Nephron progenitor cell (in vitro differentiated cells): Measurements from ENCODE around the gene PDE4A.
A peak's percentile ranks its signal among the peaks of the same experiment; 100 is the strongest.

Experiments used
- DNase-seq: peaks from one replicate; pipeline ENCODE4 v3.0.0; 2021
- H3K27ac Mint-ChIP-seq: 2 replicates; pipeline ENCODE4 v1.8.0; 2021; ENCODE audit warnings: mild to moderate bottlenecking, moderate library complexity, mixed read lengths
- H3K27me3 Mint-ChIP-seq: 2 replicates; pipeline ENCODE4 v1.8.0; 2021; ENCODE audit warnings: mild to moderate bottlenecking, low read depth, mixed read lengths; ENCODE audit not compliant: poor library complexity
- H3K36me3 Mint-ChIP-seq: 2 replicates; pipeline ENCODE4 v1.8.0; 2021; ENCODE audit warnings: low read depth, mixed read lengths
- H3K4me1 Mint-ChIP-seq: 2 replicates; pipeline ENCODE4 v1.8.0; 2021; ENCODE audit warnings: mixed read lengths
- H3K4me3 Mint-ChIP-seq: 2 replicates; pipeline ENCODE4 v1.8.0; 2021; ENCODE audit warnings: mild to moderate bottlenecking, moderate library complexity, mixed read lengths
- H3K9me3 Mint-ChIP-seq: 2 replicates; pipeline ENCODE4 v1.8.0; 2021; ENCODE audit warnings: mild to moderate bottlenecking, moderate library complexity, mixed read lengths
- CTCF ChIP-seq: fragments of 200-600 bp; sonication (generic); IDR thresholded peaks from 2 replicates; pipeline ENCODE4 v1.5.0; 2021; ENCODE audit warnings: antibody characterized with exemption

PDE4A gene

DNA sequence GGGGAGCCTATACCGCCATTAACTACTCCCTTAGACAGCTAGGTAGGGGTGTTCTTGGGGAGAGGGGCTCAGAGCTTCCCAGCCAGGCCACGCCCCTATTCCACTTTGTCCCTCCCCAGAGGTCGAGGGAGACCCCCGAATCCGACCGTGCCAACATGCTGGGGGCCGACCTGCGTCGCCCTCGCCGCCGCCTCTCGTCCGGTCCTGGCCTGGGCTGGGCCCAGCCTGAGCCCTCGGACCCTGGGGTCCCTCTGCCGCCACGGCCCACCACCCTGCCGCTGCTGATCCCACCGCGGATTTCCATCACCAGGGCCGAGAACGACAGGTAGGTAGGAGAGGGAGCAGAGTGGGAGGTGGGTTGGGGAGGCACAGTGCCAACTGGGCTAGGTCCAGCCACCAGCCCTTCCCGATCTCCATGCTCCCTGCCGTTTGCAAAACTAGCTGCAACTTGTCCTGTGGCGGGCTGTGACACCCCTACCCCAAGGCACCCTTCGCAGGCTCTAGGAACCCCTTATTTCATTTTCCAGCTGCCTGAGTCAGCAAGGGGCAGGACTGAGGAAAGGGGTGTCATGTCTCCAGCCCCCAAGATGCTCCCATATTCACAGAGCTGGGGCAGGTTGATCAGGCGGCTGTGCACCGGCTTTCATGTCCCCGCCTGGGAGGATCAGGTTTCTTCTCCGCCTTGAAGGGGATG is 2.6 kb upstream of the PDE4A start:
- Mint-ChIP-seq H3K27ac (no peak overlapping the region), H3K27me3 (peaks cover 86% of the 10 kb centered on the region), H3K4me3 (peak overlapping the region; percentile 72), H3K9me3 (peaks cover 14% of the 10 kb centered on the region), H3K36me3 (no peaks in the 10 kb centered on the region), H3K4me1 (peaks cover 45% of the 10 kb centered on the region)
- peak; percentile 61 for DNase-seq
- no peak for TF ChIP-seq CTCF

DNA sequence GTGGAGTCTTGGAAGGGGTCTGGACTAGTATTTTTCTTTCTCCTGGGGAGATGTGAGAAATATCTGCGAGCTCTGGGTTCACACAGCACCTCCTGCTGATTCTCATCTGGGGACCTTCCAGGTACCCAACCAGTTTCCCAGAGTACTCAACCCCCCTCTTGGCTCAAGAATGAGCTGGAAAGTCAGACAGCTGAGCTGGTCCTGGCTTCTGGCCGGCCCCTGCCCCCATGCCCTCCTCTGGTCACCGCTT is 2.2 kb upstream of the PDE4A start:
- no peak for TF ChIP-seq CTCF
- H3K36me3 Mint-ChIP-seq, result no peaks in the 10 kb centered on the region
- peaks cover 14% of the 10 kb centered on the region for H3K9me3 Mint-ChIP-seq
- no peak overlapping the region for H3K27ac Mint-ChIP-seq
- no peak for DNase-seq
- H3K4me3 Mint-ChIP-seq, result peak overlapping the region; percentile 72
- H3K27me3 Mint-ChIP-seq, result peaks cover 87% of the 10 kb centered on the region
- peaks cover 45% of the 10 kb centered on the region for H3K4me1 Mint-ChIP-seq

GRCh38 chr19:10418485-10419199 is 1.7 kb upstream of the PDE4A start:
- H3K4me3 Mint-ChIP-seq, result peak overlapping the region; percentile 72
- H3K4me1 Mint-ChIP-seq, result peaks cover 45% of the 10 kb centered on the region
- H3K36me3 Mint-ChIP-seq, result no peaks in the 10 kb centered on the region
- DNase-seq, result peak; percentile 51
- H3K27ac Mint-ChIP-seq, result no peak overlapping the region
- peaks cover 14% of the 10 kb centered on the region for H3K9me3 Mint-ChIP-seq
- TF ChIP-seq CTCF, result no peak
- H3K27me3 Mint-ChIP-seq, result peaks cover 87% of the 10 kb centered on the region

DNA sequence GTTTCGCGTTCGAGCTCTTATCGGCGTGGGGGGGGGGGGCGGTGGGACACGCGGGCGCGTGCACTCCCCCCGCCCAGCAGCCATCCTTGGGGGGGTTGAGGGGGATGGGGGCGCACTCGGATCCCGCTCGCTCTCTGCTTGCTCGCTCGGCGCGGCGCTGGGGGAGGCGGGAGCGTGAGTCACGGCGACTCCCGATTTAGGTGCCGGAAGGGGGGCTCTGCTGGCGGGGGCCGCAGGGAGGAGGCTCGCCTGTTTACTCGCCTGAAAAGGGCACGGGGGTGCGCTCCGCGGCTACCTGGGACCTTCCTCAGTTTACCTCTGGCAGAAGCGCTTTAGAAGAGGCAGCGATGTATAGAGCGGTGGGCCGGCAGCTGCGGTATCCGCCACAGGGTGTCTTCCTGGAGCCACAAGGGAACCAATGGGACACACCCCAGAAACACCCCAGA is 1.1 kb upstream of the PDE4A start:
- H3K36me3 Mint-ChIP-seq, result no peaks in the 10 kb centered on the region
- peak; percentile 42 for DNase-seq
- H3K27ac Mint-ChIP-seq, result no peak overlapping the region
- peak overlapping the region; percentile 89 for H3K4me3 Mint-ChIP-seq
- peaks cover 90% of the 10 kb centered on the region for H3K27me3 Mint-ChIP-seq
- peaks cover 14% of the 10 kb centered on the region for H3K9me3 Mint-ChIP-seq
- peaks cover 45% of the 10 kb centered on the region for H3K4me1 Mint-ChIP-seq
- no peak for TF ChIP-seq CTCF

DNA sequence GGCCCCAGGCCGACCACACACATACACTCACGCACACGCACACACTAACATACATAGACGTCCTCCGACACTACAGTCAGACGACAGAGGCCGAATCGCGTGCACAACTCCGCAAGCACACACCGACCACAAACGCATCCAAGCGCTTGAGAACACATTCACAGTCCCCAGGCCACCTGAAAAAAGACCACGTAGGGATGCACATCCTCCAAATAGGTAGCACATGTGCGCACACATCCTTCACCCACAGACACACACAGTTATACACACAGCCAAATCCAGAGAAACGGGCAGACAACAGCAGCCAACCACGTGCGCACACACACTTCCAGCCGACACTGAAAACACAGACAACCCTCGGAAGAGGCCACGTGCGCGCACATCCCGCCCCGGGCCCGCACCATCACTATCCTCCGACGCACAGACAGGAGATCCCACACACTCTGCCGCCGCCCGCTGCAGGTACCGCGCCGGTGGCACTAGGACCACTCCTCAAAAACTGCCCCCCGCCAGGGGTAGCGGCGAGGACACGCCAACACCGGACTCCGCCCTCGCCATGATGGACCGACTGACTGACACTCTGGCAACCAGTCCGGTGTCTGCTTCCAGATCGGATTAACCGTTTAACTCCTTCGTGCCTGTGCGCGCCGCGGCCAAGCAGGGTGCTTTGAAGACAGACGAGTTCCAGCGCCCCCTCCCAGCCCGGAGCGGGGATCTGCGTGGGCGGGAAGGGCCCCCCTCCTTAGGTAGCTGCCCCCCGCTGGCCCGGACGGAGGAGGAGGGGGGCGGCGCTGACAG is 493 bp upstream of the PDE4A start:
- H3K4me1 Mint-ChIP-seq, result peaks cover 45% of the 10 kb centered on the region
- H3K9me3 Mint-ChIP-seq, result peaks cover 11% of the 10 kb centered on the region
- H3K4me3 Mint-ChIP-seq, result peak overlapping the region; percentile 89
- peak; percentile 60 for DNase-seq
- no peak for TF ChIP-seq CTCF
- H3K36me3 Mint-ChIP-seq, result no peaks in the 10 kb centered on the region
- no peak overlapping the region for H3K27ac Mint-ChIP-seq
- H3K27me3 Mint-ChIP-seq, result peaks cover 92% of the 10 kb centered on the region
